ENCODE results near the gene GLRA3. TPM values are rescaled to one million over a fixed set of nuclear protein-coding genes. Genes with fewer than 3 reads are reported as not detected.

The GLRA3 gene
- total and polyA plus RNA-seq, 10 of the 15 experiments (the other 5 are each of a cell fraction or from before 2014, with no cell fraction given) = not detected

DNA sequence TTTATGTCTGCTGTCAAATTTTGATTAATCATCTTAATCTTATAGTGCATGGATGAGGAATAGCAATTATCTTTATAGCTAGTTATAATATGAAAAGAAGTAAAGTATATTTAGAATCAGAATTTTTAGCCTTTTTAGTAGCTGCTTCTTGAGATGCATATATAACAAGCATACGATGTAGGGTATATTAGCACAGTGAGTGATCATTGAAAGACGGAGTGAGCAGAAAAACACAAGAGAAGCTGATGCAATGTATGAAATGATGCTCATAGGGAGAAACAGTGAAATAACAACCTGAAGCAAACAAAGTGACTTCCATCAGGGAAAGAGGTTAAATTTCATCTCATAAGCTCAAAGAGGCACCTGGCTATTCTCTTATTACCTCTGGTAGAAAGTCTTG is 77.0 kb downstream of the GLRA3 start (continued):
- no peak for TF ChIP-seq CBFB (IDR thresholded peaks at IDR 0.05; ENCODE audit: low read depth)
- no peak for TF ChIP-seq NR2C1 (IDR thresholded peaks at IDR 0.05)
- TF ChIP-seq, protein P1, sequence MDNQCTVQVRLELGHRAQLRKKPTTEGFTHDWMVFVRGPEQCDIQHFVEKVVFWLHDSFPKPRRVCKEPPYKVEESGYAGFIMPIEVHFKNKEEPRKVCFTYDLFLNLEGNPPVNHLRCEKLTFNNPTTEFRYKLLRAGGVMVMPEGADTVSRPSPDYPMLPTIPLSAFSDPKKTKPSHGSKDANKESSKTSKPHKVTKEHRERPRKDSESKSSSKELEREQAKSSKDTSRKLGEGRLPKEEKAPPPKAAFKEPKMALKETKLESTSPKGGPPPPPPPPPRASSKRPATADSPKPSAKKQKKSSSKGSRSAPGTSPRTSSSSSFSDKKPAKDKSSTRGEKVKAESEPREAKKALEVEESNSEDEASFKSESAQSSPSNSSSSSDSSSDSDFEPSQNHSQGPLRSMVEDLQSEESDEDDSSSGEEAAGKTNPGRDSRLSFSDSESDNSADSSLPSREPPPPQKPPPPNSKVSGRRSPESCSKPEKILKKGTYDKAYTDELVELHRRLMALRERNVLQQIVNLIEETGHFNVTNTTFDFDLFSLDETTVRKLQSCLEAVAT (IDR thresholded peaks at IDR 0.05) = no peak
- TF ChIP-seq, protein P2, sequence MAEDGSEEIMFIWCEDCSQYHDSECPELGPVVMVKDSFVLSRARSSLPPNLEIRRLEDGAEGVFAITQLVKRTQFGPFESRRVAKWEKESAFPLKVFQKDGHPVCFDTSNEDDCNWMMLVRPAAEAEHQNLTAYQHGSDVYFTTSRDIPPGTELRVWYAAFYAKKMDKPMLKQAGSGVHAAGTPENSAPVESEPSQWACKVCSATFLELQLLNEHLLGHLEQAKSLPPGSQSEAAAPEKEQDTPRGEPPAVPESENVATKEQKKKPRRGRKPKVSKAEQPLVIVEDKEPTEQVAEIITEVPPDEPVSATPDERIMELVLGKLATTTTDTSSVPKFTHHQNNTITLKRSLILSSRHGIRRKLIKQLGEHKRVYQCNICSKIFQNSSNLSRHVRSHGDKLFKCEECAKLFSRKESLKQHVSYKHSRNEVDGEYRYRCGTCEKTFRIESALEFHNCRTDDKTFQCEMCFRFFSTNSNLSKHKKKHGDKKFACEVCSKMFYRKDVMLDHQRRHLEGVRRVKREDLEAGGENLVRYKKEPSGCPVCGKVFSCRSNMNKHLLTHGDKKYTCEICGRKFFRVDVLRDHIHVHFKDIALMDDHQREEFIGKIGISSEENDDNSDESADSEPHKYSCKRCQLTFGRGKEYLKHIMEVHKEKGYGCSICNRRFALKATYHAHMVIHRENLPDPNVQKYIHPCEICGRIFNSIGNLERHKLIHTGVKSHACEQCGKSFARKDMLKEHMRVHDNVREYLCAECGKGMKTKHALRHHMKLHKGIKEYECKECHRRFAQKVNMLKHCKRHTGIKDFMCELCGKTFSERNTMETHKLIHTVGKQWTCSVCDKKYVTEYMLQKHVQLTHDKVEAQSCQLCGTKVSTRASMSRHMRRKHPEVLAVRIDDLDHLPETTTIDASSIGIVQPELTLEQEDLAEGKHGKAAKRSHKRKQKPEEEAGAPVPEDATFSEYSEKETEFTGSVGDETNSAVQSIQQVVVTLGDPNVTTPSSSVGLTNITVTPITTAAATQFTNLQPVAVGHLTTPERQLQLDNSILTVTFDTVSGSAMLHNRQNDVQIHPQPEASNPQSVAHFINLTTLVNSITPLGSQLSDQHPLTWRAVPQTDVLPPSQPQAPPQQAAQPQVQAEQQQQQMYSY (CRISPR knock-in tag; IDR thresholded peaks at IDR 0.05) = no peak

DNA sequence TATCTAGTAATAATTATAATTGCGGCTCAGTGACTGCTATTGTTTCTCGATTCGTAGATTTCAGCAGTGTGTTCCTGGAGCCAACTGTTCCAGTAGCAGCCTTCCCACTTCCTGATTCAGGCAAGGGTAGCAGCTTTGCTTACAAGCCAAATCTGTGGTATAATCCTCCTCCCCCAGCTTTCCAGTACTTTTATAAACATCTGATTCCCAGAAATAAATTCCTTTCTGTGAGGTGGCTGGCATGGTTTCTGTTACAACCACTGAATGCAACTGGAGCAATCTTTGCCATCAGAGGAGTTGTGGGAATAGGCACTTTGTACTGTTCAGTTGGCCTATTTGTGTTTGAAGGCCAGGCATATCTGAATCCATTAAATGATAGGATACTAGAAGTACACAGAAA is 80.0 kb downstream of the GLRA3 start:
- H3K79me2 ChIP-seq (ENCODE audit: control insufficient read depth, insufficient read depth, low read length) = no peaks in the 10 kb centered on the region
- 14% methylated on average over 3 of the region's 3 CpGs for WGBS (ENCODE audit: insufficient coverage, insufficient replicate concordance, low lambda C conversion rate, missing lambda C conversion rate)
- ChIA-PET POLR2A (no interaction called here), SMC1A (ENCODE audit: uncharacterized antibody, unreplicated experiment) (interaction anchor here (1.6 kb wide), 1 partner anchor 12 kb away, joined by 3 read pairs; no protein-coding TSS in a partner anchor), CTCF (interaction anchor here (1.3 to 1.7 kb wide), 2 partner anchors 15 to 29 kb away, joined by 4 to 6 read pairs; no protein-coding TSS in a partner anchor), RAD21 (ENCODE audit: unreplicated experiment) (no interaction called here)
- H3K9me3 ChIP-seq (replicated peaks; ENCODE audit: control insufficient read depth, insufficient read depth, low read length) = no peaks in the 10 kb centered on the region
- in situ Hi-C loops (cut with MboI) (no loop called here), intact Hi-C loops (cut with micrococcal nuclease; ENCODE audit: unreplicated experiment) (no loop called here)
- no peaks in the 10 kb centered on the region for H3K27me3 ChIP-seq (replicated peaks in 1 of 2; ENCODE audit: control insufficient read depth in 2 of 2, insufficient read depth in 2 of 2, low read length in 1 of 2)
- H3K4me2 ChIP-seq (ENCODE audit: control insufficient read depth, insufficient read depth) = no peak overlapping the region
- H3K9ac ChIP-seq (ENCODE audit: control insufficient read depth, insufficient read depth, low read length) = no peak overlapping the region
- H3K4me3 ChIP-seq = no peak overlapping the region
- no peaks in the 10 kb centered on the region for H3K36me3 ChIP-seq (ENCODE audit: control insufficient read depth in 2 of 2, insufficient read depth in 2 of 2, low read length in 1 of 2)
- FAIRE-seq (no peak), DNase-seq (ENCODE audit: low read depth, low spot score) (no peak), ATAC-seq (no peak)
- BruUV-seq (replicated peaks) = no TSS peak
- no peak overlapping the region for H3K27ac ChIP-seq (ENCODE audit: control insufficient read depth, insufficient read depth)
- no peak overlapping the region for H2AFZ ChIP-seq (ENCODE audit: control insufficient read depth, low read depth, low read length)
- no peaks in the 10 kb centered on the region for H3K4me1 ChIP-seq (ENCODE audit: control insufficient read depth, insufficient read depth, low read length)
- no peaks in the 10 kb centered on the region for H4K20me1 ChIP-seq (ENCODE audit: control insufficient read depth, insufficient read depth)
- TF ChIP-seq KAT2A (conservative IDR thresholded peaks at IDR 0.05; ENCODE audit: control insufficient read depth, low read depth, low read length) = no peak
- TF ChIP-seq BRCA1 (IDR thresholded peaks at IDR 0.05; ENCODE audit: low read depth, low read length) = no peak
- no peak for TF ChIP-seq DPF2 (IDR thresholded peaks at IDR 0.05)
- TF ChIP-seq BHLHE40 (IDR thresholded peaks at IDR 0.05; ENCODE audit: borderline replicate concordance in 1 of 2, low read depth in 2 of 2, low read length in 1 of 2) = no peak
- TF ChIP-seq ZNF217 (IDR thresholded peaks at IDR 0.05) = no peak
- TF ChIP-seq, protein P3, sequence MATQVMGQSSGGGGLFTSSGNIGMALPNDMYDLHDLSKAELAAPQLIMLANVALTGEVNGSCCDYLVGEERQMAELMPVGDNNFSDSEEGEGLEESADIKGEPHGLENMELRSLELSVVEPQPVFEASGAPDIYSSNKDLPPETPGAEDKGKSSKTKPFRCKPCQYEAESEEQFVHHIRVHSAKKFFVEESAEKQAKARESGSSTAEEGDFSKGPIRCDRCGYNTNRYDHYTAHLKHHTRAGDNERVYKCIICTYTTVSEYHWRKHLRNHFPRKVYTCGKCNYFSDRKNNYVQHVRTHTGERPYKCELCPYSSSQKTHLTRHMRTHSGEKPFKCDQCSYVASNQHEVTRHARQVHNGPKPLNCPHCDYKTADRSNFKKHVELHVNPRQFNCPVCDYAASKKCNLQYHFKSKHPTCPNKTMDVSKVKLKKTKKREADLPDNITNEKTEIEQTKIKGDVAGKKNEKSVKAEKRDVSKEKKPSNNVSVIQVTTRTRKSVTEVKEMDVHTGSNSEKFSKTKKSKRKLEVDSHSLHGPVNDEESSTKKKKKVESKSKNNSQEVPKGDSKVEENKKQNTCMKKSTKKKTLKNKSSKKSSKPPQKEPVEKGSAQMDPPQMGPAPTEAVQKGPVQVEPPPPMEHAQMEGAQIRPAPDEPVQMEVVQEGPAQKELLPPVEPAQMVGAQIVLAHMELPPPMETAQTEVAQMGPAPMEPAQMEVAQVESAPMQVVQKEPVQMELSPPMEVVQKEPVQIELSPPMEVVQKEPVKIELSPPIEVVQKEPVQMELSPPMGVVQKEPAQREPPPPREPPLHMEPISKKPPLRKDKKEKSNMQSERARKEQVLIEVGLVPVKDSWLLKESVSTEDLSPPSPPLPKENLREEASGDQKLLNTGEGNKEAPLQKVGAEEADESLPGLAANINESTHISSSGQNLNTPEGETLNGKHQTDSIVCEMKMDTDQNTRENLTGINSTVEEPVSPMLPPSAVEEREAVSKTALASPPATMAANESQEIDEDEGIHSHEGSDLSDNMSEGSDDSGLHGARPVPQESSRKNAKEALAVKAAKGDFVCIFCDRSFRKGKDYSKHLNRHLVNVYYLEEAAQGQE (IDR thresholded peaks at IDR 0.05; ENCODE audit: low read depth, low read length) = no peak
- no peak for TF ChIP-seq MTA2 (IDR thresholded peaks at IDR 0.05; ENCODE audit: low read depth)
- TF ChIP-seq TCF3 (IDR thresholded peaks at IDR 0.05; ENCODE audit: borderline replicate concordance, insufficient read depth, low read depth, low read length) = no peak
- no peak for TF ChIP-seq ZZZ3 (IDR thresholded peaks at IDR 0.05; ENCODE audit: control insufficient read depth, insufficient read length, low read depth)
